ENCODE measurements around the gene MYO7B. TPM values are rescaled to one million over a fixed set of nuclear protein-coding genes. Genes with fewer than 3 reads are reported as not detected.
A peak's percentile ranks its signal among the peaks of the same experiment; 100 is the strongest.
"Not testable (repeated sequence)": the region's sequence is repeated elsewhere in the genome, so short reads cannot be mapped to it uniquely, and the experiment has no call there.

The MYO7B gene
- total RNA-seq, 6 experiments from 2014 or later: 0.74 to 1.3 (median 0.98) TPM

DNA sequence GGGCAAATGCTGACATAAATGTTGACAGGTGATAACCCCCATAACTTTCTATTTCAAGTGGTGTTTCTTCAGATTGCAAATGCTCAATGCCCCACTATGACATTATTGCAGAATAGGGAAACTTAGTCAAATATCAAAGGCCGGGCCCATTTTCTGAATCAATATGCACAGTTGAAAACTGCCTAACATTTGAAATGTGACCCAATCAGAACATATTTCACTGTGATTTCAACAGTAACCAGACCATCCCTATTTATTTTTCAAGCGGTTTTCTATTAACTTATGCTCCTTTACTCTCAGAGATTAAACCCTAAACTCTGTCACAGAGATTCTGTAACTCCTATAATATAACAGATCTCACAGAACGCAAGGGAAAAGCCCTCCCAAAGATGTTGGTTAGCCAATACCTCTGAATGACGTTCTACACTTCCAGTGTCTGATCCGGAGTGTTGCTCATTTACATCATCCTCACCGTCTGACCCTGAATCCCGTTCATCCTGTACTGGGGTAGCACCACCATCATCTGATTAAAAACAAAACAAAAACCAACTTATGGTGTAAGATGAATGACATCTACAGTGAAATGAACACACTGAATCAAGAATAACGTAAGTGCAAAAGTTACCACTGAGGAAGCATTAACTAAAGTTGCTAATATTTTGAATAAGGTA is 12.1 kb upstream of the MYO7B start:
- TF ChIP-seq, protein P1, sequence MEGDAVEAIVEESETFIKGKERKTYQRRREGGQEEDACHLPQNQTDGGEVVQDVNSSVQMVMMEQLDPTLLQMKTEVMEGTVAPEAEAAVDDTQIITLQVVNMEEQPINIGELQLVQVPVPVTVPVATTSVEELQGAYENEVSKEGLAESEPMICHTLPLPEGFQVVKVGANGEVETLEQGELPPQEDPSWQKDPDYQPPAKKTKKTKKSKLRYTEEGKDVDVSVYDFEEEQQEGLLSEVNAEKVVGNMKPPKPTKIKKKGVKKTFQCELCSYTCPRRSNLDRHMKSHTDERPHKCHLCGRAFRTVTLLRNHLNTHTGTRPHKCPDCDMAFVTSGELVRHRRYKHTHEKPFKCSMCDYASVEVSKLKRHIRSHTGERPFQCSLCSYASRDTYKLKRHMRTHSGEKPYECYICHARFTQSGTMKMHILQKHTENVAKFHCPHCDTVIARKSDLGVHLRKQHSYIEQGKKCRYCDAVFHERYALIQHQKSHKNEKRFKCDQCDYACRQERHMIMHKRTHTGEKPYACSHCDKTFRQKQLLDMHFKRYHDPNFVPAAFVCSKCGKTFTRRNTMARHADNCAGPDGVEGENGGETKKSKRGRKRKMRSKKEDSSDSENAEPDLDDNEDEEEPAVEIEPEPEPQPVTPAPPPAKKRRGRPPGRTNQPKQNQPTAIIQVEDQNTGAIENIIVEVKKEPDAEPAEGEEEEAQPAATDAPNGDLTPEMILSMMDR (IDR thresholded peaks at IDR 0.05): no peak
- no peak overlapping the region for H3K4me3 Mint-ChIP-seq
- no peaks in the 10 kb centered on the region for H3K9me3 Mint-ChIP-seq
- no peaks in the 10 kb centered on the region for H3K27me3 Mint-ChIP-seq (ENCODE audit: insufficient read depth)
- peaks cover 28% of the 10 kb centered on the region for H3K4me1 Mint-ChIP-seq (ENCODE audit: low read depth)
- H3K27ac Mint-ChIP-seq: peak overlapping the region; percentile 42; the same call in 1 of the 2 replicates
- H3K36me3 Mint-ChIP-seq (ENCODE audit: low read depth): peaks cover 20% of the 10 kb centered on the region; the same call in 1 of the 2 replicates
- no peak for DNase-seq

DNA sequence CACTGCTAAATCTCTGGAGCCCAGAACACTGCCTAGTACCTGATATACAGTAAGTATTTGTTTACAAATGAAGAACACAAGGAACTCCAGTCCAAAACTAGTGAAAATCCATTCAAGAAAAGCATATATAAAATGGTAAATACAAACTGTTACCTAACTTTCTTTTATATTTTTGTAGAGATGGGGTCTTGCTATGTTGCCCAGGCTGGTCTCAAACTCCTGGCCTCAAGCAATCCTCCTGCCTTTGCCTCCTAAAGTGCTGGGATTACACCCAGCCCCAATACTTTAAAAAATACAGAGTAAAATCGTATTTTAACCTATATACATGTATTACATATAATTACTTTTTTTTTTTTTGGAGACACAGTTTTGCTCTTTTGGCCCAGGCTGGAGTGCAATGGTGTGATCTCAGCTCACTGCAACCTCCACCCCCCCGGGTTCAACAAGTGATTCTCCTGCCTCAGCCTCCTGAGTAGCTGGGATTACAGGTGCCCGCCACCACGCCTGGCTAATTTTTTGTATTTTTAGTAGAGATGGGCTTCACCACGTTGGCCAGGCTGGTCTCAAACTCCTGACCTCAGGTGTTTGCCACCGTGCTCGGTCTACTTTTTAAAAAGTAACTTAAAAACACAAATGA is 11.2 kb upstream of the MYO7B start:
- Mint-ChIP-seq H3K4me1 (ENCODE audit: low read depth) (peaks cover 31% of the 10 kb centered on the region), H3K36me3 (ENCODE audit: low read depth) (peaks cover 20% of the 10 kb centered on the region; the same call in 1 of the 2 replicates), H3K4me3 (peak overlapping the region; percentile 97)
- H3K27me3 Mint-ChIP-seq (ENCODE audit: insufficient read depth); H3K27ac Mint-ChIP-seq; H3K9me3 Mint-ChIP-seq; DNase-seq: not testable (repeated sequence)

DNA sequence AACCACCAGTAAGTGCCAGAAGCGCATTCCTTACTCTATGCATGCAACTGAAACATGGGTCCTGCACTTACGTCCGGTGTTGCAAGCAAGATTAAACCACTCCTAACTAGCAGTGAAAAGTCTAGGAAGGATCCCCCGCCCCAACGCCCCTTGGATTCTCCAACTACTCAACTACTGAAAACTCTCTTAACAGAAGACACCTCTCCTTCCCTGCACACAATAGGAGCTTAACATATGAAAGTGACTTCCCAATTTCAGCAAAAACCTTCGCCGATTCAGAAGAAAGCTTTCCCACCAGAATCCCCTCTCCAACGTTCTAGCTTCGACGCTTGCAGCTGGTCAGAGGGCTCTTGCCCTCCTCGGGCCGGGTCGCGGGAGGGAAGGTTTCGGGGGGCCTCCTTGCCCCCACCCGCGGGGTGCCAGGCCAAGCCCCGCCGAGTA is 9.8 kb upstream of the MYO7B start:
- H3K4me3 Mint-ChIP-seq: peak overlapping the region; percentile 97
- DNase-seq: peak; percentile 32
- TF ChIP-seq, protein P1 (IDR thresholded peaks at IDR 0.05): no peak

DNA sequence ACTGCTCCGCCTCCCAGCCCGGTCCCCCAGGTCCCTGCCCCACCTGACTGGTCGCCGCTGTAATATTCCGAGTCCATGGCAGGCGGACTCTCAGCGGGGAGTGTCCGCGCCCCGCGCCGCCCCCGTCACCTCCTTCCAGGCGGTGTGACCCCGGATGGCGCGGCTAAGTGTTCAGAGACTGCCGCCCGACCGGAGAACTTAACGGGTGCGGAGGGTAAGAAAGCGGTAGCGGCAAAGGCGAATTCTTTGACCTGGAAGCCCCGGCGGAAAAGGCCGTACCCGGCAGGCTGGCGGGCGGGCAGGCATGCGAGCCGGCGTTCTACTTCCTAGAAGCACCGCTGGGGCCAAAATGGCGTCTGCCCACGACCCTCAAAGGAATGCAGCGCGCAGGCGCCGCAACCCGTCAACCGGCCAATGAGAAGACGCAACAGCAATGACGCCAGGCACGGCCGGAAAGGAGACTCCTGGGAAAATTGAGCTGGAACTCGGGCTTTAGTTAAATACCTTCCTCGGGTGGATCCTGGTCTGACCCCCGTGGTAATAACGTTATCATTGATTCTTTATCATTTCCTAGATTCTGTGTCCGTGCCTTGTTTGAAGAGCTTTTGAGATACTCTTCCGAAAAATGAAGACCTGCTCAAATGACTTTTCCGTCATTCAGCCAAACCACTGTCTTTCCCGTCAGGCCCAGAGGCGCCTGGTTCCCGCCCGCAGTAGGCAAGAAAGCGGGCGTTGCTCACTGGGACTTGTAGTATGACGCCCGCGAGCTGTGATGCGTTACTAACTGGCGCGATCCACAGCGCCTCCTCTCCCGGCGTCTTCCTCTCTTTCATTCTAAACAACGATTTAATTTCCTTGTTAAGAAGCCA is 9.1 kb upstream of the MYO7B start, which contains the start of gene IWS1:
IWS1 (minus strand) TSS at position 358 of the 869 bp plus-strand sequence; CDS start at position 77, 281 bp downstream.
- H3K27me3 Mint-ChIP-seq (ENCODE audit: insufficient read depth): no peaks in the 10 kb centered on the region
- peak within 1 kb of the TSS; percentile 97 for H3K4me3 Mint-ChIP-seq
- DNase-seq: peak; percentile 94
- peak within 1 kb of the TSS; percentile 99 for H3K27ac Mint-ChIP-seq
- H3K9me3 Mint-ChIP-seq: no peaks in the 10 kb centered on the region
- H3K4me1 Mint-ChIP-seq (ENCODE audit: low read depth): peaks cover 51% of the 10 kb centered on the region
- TF ChIP-seq, protein P1 (IDR thresholded peaks at IDR 0.05): peak; percentile 52; the same call in 1 of the 2 replicates
- peaks cover 13% of the 10 kb centered on the region; the same call in 1 of the 2 replicates for H3K36me3 Mint-ChIP-seq (ENCODE audit: low read depth)

More for the DNA sequence above, 9.8 kb upstream of the MYO7B start:
- Mint-ChIP-seq H3K36me3 (ENCODE audit: low read depth) (peaks cover 14% of the 10 kb centered on the region; the same call in 1 of the 2 replicates), H3K27ac (peak overlapping the region; percentile 99), H3K4me1 (ENCODE audit: low read depth) (peaks cover 45% of the 10 kb centered on the region), H3K9me3 (no peaks in the 10 kb centered on the region), H3K27me3 (ENCODE audit: insufficient read depth) (no peaks in the 10 kb centered on the region)

DNA sequence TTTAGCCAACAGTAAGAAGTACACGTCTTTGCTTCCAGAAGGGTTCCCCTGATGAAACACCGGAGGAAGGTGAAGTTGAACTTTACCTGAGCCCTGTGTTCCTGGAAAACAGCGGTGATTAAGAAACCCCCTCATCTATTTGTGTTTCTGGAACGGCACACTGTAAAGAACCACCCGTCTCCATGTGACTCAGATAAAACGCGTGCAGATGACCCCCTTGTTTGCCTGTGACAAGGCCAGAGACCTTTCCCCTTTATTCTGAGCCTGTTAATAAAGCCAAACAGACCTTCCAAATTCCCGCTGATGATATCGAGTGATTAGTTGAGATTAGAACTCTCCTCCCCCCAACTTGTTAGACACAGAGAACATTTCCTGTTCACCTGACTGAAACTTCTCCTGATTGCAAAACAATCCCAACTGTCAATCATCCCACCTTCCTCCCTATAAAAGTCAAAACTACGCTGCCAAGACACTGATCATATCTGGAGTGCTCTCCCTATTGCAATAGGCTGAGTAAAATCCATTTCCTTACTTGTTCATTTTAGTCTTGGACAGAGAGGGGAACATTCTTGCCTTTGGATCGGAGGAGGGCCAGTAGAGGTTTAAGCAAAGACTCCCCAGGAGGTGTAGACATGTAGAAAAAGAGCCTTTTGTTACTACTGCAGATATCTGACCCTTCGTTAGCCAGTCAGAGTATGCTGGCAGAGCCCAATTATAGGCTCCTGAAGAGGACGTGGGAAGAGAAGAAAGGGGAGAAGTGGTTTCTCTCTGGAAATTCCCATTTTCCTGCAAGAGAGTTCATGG is 8.3 kb upstream of the MYO7B start:
- peak overlapping the region; percentile 99 for H3K27ac Mint-ChIP-seq
- peak overlapping the region; percentile 97 for H3K4me3 Mint-ChIP-seq
- no peaks in the 10 kb centered on the region for H3K9me3 Mint-ChIP-seq
- TF ChIP-seq, protein P1 (IDR thresholded peaks at IDR 0.05): no peak
- peaks cover 52% of the 10 kb centered on the region for H3K4me1 Mint-ChIP-seq (ENCODE audit: low read depth)
- H3K27me3 Mint-ChIP-seq (ENCODE audit: insufficient read depth): no peaks in the 10 kb centered on the region
- H3K36me3 Mint-ChIP-seq (ENCODE audit: low read depth): peaks cover 13% of the 10 kb centered on the region; the same call in 1 of the 2 replicates
- DNase-seq: no peak

Measured in HFFc6 (cell line).